Muscle layer of colon (tissue), 2 donors: Measurements from ENCODE around the gene STX8.

Experiments used
- H3K27ac ChIP-seq: one replicate; pipeline ENCODE4 v1.7.0; 2013; ENCODE audit warnings: low read depth, mild to moderate bottlenecking, low read length, moderate library complexity
- H3K27me3 ChIP-seq, 2 donors: one replicate each; pipeline ENCODE4 v1.7.0; 2013; ENCODE audit warnings: low read length in 2 of 2, mild to moderate bottlenecking in 2 of 2; ENCODE audit not compliant: insufficient read depth in 2 of 2, control insufficient read depth in 1 of 2
- H3K36me3 ChIP-seq: one replicate; pipeline ENCODE4 v1.7.0; 2013; ENCODE audit warnings: mild to moderate bottlenecking, low read length; ENCODE audit not compliant: insufficient read depth
- H3K4me1 ChIP-seq: one replicate; pipeline ENCODE4 v1.7.0; 2013; ENCODE audit warnings: mild to moderate bottlenecking, low read length; ENCODE audit not compliant: insufficient read depth
- H3K4me3 ChIP-seq, 2 donors: one replicate each; pipeline ENCODE4 v1.7.0; 2013; ENCODE audit warnings: low read length in 2 of 2, low read depth in 1 of 2, mild to moderate bottlenecking in 1 of 2, moderate library complexity in 1 of 2
- H3K9ac ChIP-seq: one replicate; pipeline ENCODE4 v1.7.0; 2013; ENCODE audit warnings: low read length
- H3K9me3 ChIP-seq: one replicate; pipeline ENCODE4 v1.7.0; 2013; ENCODE audit warnings: mild to moderate bottlenecking, low read length
- donor health status: abdominal sarcoma.
- donor health status: Adenocarcinoma of cecum.

The STX8 gene

DNA sequence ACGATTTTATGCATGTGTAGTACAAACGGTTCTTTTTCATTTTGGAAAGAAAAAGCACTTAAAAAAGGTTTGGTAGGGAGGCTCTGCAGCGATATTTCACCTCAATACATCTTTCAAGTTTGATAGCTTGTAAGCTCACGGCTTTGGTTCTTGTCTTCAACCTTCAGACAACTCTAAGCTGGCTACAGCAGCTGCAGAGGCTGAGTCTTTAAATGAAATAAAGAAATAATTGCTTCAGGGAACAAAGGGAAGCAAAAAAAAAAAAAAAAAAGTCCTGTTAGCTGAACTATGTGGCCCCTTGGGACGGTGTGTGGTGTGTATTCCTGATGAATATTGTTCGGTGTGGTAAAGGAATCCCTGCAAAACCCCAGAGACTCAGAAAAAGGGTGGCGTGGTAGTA is 289.2 kb downstream of the STX8 start:
- no peak overlapping the region for H3K27ac ChIP-seq
- no peaks in the 10 kb centered on the region for H3K9me3 ChIP-seq
- no peak overlapping the region for H3K4me3 ChIP-seq
- H3K9ac ChIP-seq: no peak overlapping the region
- H3K27me3 ChIP-seq: no peaks in the 10 kb centered on the region
- no peaks in the 10 kb centered on the region for H3K36me3 ChIP-seq
- peaks cover 26% of the 10 kb centered on the region for H3K4me1 ChIP-seq

DNA sequence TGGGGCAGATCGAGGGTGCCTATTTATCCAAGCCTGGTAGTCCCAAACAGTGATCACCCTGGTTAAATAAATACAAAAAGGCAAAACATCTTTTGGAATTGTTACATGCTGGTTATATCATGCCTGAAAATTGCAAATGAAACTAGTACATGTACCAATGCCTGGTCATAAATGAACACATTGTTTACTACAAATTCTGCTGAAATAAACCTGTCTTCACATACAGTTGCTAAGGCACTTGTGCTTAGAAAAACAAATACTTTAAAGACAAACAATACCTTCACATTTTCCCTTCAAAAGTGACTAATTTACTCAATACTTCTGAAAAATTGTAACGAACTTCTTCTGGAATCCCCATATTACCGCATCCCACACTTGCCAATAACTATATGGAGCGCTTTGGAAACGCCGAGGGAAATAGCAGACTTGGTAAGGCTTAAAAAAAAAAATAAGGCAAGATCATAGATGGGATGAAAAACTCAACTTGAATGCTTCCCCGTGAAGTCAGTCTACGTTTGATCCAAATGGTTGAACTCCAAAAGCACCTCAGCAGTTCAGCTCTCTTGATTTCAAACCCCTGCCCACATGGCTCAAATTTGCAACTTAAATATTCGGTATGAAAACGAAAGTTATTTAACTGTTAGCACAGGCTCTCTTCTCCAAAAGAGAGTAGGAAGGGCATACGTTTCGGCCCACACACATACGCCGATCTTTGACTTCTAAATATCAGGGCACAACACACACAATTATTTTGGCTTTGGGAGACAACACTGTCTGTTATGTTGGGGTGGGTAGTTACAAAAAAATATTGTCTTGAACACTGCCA is 289.8 kb downstream of the STX8 start:
- H3K9ac ChIP-seq: no peak overlapping the region
- no peaks in the 10 kb centered on the region for H3K9me3 ChIP-seq
- H3K27me3 ChIP-seq: no peaks in the 10 kb centered on the region
- H3K36me3 ChIP-seq: no peaks in the 10 kb centered on the region
- peaks cover 20% of the 10 kb centered on the region for H3K4me1 ChIP-seq
- no peak overlapping the region for H3K4me3 ChIP-seq
- no peak overlapping the region for H3K27ac ChIP-seq

DNA sequence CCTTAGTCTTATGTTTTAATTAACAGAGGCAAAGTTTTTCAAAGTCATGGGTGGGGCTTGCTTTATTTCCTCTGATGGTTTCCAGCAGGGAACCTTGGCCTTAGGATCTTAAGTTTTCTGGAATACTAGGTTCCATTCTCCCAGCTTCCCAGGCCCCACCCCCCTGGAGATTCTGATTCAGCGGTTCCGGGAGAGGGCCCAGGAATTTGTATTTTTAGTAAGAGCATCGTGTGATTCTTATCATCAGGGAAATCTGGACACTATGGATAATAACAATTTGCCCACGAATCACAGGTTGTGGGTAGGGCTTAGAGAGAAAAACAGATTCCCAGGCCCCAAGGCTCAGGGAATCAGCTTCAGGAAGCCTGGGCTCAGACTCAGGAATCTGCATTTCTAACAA is 290.7 kb downstream of the STX8 start:
- Histone ChIP-seq H3K9ac (no peak overlapping the region), H3K4me3 (no peak overlapping the region), H3K4me1 (peaks cover 20% of the 10 kb centered on the region), H3K36me3 (no peaks in the 10 kb centered on the region), H3K27me3 (no peaks in the 10 kb centered on the region), H3K9me3 (no peaks in the 10 kb centered on the region), H3K27ac (no peak overlapping the region)

DNA sequence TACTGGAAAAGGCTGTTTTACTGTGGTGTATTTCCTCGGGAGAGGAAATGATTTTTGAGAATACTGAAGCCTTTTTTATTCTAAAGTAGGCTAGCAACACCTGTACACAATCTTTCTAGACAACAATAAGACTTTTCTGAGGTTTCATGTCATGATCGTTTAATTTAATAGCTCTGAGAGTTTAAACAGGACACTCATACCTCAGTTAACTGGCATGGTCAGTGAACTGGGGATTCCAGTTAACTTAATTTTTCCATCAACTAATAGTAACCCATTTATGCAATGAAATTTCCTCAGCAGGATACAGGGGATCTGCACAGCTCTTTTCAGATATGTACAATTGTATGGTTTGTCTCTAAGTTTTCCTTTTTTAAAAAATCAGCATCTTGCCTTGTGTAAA is 291.7 kb downstream of the STX8 start:
- Histone ChIP-seq H3K9ac (no peak overlapping the region), H3K27ac (no peak overlapping the region), H3K27me3 (no peaks in the 10 kb centered on the region)

DNA sequence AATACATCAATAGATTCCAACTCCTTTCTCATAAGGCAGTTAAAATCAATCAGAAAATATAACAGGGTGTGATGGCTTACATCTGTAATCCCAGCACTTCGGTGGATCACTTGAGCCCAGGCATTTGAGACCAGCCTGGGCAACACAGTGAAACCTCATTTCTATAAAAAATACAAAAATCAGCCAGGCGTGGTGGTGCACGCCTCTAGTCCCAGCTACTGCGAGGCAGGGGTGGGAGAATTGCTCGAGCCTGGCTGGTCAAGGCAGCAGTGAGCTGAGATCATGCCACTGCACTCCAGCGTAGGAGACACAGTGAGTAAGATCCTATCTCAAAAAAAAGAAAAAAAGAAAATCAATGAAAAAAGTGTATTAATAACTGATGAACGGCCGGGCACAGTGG is 295.7 kb downstream of the STX8 start:
- Histone ChIP-seq H3K4me3 (no peak overlapping the region), H3K9me3 (no peaks in the 10 kb centered on the region), H3K27me3 (no peaks in the 10 kb centered on the region), H3K36me3 (no peaks in the 10 kb centered on the region), H3K27ac (no peak overlapping the region), H3K4me1 (peaks cover 13% of the 10 kb centered on the region), H3K9ac (no peak overlapping the region)

More for the DNA sequence above, 291.7 kb downstream of the STX8 start:
- Histone ChIP-seq H3K4me3 (no peak overlapping the region), H3K36me3 (no peaks in the 10 kb centered on the region), H3K9me3 (no peaks in the 10 kb centered on the region), H3K4me1 (peaks cover 20% of the 10 kb centered on the region)

DNA sequence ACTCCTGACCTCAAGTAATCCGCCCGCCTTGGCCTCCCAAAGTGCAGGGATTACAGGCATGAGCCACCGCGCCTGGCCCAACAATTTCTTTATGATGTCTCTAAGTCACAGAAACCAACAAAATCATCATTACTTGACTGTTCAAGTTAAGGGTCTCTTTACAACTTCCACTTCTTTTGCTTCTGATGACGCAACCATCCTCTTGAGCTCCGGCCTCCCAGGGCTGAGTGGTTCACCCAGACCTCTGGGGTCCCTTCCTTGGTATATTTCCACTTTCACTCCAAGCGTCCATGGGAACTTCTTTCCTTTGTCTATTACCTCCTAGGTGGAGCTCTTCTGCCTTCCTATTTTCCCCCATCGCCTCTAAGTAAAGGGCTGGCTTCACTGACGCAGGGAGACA is 300.6 kb downstream of the STX8 start:
- no peaks in the 10 kb centered on the region for H3K27me3 ChIP-seq
- H3K4me3 ChIP-seq: no peak overlapping the region
- no peak overlapping the region for H3K27ac ChIP-seq
- H3K36me3 ChIP-seq: no peaks in the 10 kb centered on the region
- H3K9me3 ChIP-seq: no peaks in the 10 kb centered on the region
- no peaks in the 10 kb centered on the region for H3K4me1 ChIP-seq
- no peak overlapping the region for H3K9ac ChIP-seq

DNA sequence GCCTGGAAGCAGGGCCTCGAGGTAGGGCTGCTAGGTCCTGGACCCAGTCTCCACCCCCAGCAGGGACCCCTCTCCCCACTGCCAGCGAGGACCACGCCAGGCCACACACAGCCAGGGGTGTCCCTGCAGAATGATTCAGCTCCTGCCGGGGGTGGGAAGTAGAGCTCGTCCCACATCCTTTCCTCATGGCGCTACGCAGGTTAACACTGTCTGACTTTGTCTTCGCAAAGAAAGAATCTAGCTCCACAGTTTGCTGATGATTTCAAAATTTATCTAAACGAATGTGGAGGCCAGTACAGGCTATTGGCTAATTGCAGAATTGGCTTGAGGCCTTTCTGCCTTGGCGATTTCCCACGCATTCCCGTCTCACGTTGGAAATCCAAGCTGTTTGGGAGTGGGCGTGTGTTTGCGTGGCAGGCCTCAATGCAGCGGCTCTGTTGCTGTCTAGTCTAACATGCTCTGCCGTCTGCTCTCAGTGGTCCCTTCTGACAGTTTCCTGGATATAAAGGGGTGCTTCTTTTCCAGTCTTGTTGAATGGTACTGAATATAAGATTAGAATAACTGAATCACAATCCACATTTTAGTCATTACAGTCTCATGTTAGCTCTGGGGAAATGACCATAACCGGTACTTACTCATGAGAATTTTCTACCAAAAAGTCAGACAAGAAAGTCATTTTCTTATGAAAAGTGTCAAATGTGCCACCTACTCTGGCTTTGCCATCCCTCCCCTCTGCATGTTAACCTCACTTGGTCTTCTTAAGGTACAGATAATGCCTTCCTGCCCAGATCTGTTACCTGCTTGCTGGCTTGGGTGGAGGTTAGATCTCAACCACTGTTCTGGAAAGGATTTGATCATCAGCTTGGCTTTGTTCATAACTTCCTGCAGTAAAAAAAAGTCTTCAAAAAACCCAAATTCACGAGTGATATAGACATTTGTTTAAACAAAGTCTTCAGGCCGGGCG is 301.9 kb downstream of the STX8 start:
- H3K27me3 ChIP-seq: no peaks in the 10 kb centered on the region
- no peak overlapping the region for H3K27ac ChIP-seq
- no peaks in the 10 kb centered on the region for H3K36me3 ChIP-seq
- H3K4me1 ChIP-seq: no peaks in the 10 kb centered on the region
- H3K4me3 ChIP-seq: no peak overlapping the region
- no peak overlapping the region for H3K9ac ChIP-seq
- no peaks in the 10 kb centered on the region for H3K9me3 ChIP-seq

DNA sequence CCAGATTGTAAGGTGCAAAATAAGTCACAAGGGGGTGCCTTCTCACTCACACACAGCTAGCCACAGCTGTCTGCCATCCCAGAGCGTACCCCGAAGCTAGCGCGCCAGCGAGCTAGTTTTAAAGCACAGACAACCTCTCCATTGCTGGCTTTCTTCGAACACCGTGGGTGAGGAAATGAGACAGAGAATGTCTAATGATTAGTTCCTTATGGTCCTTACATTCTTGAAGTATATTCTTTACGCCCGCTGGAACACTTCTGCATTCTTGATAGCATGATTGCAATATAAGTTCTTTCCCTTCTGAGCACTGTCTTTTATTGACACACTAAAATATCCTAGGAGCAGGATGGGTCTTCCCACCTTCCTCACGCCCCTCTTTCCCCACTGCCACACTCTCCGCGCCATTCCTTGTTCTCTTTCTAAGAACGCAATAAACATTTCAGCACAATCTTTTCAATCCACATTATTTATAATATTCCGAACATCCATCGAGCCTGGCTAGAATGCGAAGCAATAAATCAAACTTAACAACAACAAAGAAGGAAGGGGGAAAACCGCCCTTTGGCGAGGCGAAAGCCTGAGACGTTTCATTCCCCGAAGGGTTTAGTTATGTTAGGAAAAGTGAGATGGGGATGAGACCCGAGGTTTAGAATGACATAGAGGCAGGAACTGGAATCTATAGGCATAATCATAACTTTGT is 303.0 kb downstream of the STX8 start:
- Histone ChIP-seq H3K9me3 (no peaks in the 10 kb centered on the region), H3K9ac (no peak overlapping the region), H3K27me3 (no peaks in the 10 kb centered on the region), H3K27ac (no peak overlapping the region), H3K4me3 (no peak overlapping the region), H3K36me3 (no peaks in the 10 kb centered on the region), H3K4me1 (no peaks in the 10 kb centered on the region)

DNA sequence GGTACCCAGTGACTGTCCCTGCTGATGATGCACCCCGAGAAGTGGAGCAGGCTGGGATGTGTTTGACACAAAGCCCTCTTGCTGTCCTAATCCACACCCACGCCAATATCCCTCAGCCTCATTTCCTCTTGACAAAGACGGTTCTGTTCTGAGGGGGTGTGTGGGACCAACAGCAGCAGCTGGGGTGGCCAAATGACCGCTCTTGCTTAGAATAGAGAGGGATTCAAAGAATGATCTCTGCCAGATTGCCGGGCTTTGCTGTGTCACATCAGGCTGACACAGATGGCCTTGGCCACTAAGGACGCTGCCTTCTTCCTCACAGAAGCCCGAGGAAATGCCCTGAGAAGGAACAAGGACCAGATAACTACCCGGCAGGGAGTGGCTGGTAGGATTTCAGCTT is 303.6 kb downstream of the STX8 start:
- no peaks in the 10 kb centered on the region for H3K27me3 ChIP-seq
- H3K36me3 ChIP-seq: no peaks in the 10 kb centered on the region
- no peak overlapping the region for H3K27ac ChIP-seq
- H3K4me3 ChIP-seq: no peak overlapping the region
- no peak overlapping the region for H3K9ac ChIP-seq
- H3K4me1 ChIP-seq: no peaks in the 10 kb centered on the region
- H3K9me3 ChIP-seq: no peaks in the 10 kb centered on the region

DNA sequence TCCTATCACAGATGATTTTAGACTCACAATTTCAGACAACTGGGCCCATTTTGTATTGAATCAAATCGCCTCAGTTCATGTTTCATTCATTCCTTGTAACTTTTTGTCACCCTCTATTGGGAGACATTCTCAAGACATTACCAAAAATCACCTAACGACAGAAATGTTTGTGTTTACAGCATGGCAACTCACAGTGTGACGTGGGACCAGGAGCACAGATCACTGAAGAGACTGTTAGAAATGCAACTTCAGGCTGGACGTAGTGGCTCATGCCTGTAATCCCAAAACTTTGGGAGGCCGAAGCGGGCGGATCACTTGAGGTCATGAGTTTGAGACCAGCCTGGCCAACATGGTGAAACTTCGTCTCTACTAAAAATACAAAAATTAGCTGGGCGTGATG is 304.7 kb downstream of the STX8 start:
- Histone ChIP-seq H3K4me3 (no peak overlapping the region), H3K9me3 (no peaks in the 10 kb centered on the region), H3K36me3 (no peaks in the 10 kb centered on the region), H3K9ac (no peak overlapping the region), H3K27me3 (no peaks in the 10 kb centered on the region), H3K27ac (no peak overlapping the region), H3K4me1 (no peaks in the 10 kb centered on the region)

DNA sequence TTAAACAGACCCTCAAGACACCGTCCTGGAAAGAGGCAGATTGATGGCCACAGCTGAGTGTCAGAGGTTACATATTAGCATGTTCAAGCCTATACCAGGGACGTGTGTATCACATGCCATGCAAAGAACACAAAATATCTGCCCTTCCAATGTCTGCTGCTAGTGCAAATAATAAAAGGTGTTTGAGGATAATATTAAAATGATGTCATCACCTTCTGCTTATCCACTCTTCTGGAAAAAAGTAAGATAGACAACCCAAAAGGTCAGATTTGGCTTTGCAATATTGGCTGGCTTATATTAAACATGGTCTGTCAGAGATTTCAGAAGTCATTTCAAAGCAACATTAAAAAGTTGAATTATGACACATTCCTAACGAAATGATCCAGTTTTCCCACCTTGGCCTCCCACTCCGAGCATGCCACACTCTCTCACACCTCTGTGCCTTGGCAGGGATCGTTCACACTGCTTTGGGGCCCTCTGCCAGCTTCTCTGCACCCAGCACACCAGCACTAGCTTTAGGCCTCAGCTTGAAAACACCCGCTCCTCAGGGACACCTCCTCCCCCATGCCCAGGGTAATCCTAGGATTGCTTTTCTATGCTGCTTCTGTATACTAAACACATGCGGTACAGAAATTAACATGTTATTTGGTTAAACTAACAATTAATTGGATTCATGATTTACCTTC is 306.1 kb downstream of the STX8 start:
- H3K4me3 ChIP-seq: no peak overlapping the region
- no peaks in the 10 kb centered on the region for H3K4me1 ChIP-seq
- H3K27me3 ChIP-seq: no peaks in the 10 kb centered on the region
- H3K36me3 ChIP-seq: no peaks in the 10 kb centered on the region
- no peak overlapping the region for H3K9ac ChIP-seq
- H3K27ac ChIP-seq: no peak overlapping the region
- H3K9me3 ChIP-seq: no peaks in the 10 kb centered on the region
